Fibroblast of mammary gland (primary cell): ENCODE results near the gene LHFPL3.

ENCODE experiments used
- DNase-seq: peaks from one replicate; pipeline ENCODE4 v3.0.0-alpha.2; 2010; ENCODE audit warnings: low read depth
- H3K4me3 ChIP-seq: 2 replicates; pipeline ENCODE4 v1.5.1; 2011; ENCODE audit warnings: low read depth, mild to moderate bottlenecking, low read length, moderate library complexity; ENCODE audit not compliant: control insufficient read depth
- CTCF ChIP-seq: conservative IDR thresholded peaks from 2 replicates; pipeline ENCODE4 v1.5.1; 2011; ENCODE audit warnings: low read depth, low read length, inconsistent platforms; ENCODE audit not compliant: control insufficient read depth, insufficient read depth

Gene LHFPL3

GRCh38 chr7:104891949-104892348 lies 563.5 kb downstream of the LHFPL3 start:
- no peak for TF ChIP-seq CTCF
- DNase-seq: no peak
- no peak overlapping the region for H3K4me3 ChIP-seq

DNA sequence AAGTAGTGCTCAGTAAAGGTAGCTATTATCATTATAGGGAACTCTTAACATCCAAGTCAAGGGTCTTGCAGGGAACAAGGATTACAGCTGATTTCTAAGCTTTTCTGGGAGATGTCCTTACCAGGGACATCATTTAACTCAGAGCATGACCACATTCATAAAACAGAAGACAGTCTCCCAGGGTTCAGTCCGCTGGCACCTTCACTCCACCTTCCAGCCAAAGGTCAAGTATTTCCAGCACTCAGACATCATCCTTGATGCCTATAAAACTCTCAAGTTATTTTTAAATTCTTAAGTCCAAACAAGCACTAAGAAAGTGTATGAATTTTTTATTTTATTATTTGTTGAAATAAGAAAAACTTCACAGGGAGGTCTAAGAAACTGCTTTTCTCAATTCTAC lies 565.9 kb downstream of the LHFPL3 start:
- no peak overlapping the region for H3K4me3 ChIP-seq
- no peak for DNase-seq
- no peak for TF ChIP-seq CTCF

DNA sequence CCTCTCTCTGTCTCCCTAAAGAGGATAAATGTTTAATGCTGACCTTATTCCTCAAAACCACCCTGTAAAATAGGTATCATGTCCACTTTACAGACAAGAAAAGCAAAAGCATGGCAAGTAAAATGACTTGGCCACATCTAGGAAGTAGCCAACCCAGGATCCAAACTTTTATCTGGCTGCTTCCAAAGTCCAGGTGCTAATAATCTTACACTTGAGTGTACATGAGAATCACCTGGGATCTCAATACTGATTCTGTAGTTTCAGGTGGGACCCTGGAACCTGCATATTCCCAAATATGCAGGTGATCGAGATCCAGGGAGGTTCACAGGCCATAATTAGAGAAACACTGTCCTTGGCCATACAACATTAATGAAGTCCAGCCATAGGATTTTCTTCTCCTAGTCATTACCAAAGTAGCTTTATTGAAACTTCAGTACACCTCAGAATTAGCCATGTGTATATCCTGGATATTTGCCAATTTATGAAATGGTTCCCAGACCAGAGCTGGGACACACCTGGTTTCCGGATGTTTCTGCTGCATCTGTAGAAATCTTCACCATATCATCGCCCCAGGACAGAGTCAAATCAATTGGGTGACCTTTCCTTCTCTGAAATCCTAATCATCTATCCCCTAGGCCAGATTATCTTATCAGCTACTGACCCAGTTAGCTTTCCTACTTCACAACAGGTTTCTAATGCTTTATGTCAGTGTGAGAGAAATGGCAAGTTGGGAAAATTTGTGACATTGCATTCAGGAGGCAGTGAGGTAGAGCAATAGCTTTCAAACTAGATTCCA lies 566.5 kb downstream of the LHFPL3 start:
- no peak for TF ChIP-seq CTCF
- H3K4me3 ChIP-seq: no peak overlapping the region
- no peak for DNase-seq

- no peak overlapping the region for H3K4me3 ChIP-seq
- no peak for DNase-seq
- TF ChIP-seq CTCF: no peak
Measured at GRCh38 chr7:104895522-104896236, 567.3 kb downstream of the LHFPL3 start.

- no peak for TF ChIP-seq CTCF
- DNase-seq: no peak
- H3K4me3 ChIP-seq: no peak overlapping the region
Measured at GRCh38 chr7:104898434-104898833, 570.0 kb downstream of the LHFPL3 start.

DNA sequence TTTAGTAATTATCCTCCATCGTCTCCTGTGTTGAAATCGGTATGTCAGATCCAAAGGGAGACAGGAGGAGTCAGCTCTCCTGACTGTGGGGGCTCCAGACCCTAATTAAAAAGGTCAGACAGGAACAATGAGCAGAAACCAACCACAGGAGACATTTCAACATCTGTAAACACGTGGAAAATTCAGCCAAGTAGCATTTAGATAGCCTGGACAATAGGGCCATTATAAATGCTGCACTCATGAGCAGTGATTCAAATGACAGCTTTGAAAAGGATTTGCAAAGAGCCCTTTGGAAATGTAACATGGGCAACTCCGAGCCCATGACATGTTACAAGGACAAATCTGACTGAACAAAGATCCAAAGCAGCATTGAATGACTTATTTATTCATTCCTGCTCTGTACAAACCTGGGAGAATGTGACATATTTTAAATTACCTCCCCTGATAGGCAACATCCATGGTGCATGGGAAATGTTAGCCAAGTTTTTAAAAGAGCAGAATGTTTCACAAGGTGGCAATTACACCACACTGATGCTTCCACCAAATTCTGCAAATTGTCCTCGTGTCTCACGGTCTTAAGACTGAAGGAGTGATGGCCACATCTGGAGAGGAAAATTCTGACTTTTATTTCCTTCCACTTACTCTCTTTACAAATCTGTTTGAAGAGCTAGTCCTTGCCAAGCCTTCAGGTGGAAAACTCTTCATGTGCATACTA lies 572.3 kb downstream of the LHFPL3 start:
- no peak for TF ChIP-seq CTCF
- DNase-seq: no peak
- H3K4me3 ChIP-seq: no peak overlapping the region
